Left lobe of liver (tissue), 2 donors: Measurements from ENCODE around the gene NT5DC1. TPM values are rescaled to one million over a fixed set of nuclear protein-coding genes. Genes with fewer than 3 reads are reported as not detected.

Experiments used
- ATAC-seq: fragments of 200-7000 bp; cut with Tn5 transposase; one replicate; pipeline ENCODE4 v1.9.1; 2020; ENCODE audit warnings: mild to moderate bottlenecking, moderate library complexity
- DNase-seq: peaks from one replicate; pipeline ENCODE4 v3.0.0-alpha.2; 2020; ENCODE audit warnings: low spot score
- total RNA-seq: library from RNA; stranded (reverse); gene quantifications from one replicate; pipeline ENCODE4 v1.2.1, GENCODE V29; 2021
- donor health status: DM: no; HTN: no; CAD: no; lungs with moderate emphysema.
- donor health status: DM: no; HTN: yes; CAD: no.

The NT5DC1 gene
- total RNA-seq, 1 donor from 2014 or later = 50.4 TPM

GRCh38 chr6:116180375-116180774 lies 79.7 kb downstream of the NT5DC1 start:
- DNase-seq = no peak
- no peak for ATAC-seq

GRCh38 chr6:116189472-116189871 lies 88.8 kb downstream of the NT5DC1 start:
- DNase-seq (no peak), ATAC-seq (no peak)

GRCh38 chr6:116190550-116190949 lies 89.9 kb downstream of the NT5DC1 start:
- DNase-seq (no peak), ATAC-seq (no peak)

- DNase-seq (no peak), ATAC-seq (no peak)
Measured at GRCh38 chr6:116191881-116192280, 91.2 kb downstream of the NT5DC1 start.

- DNase-seq (no peak), ATAC-seq (peak; percentile 34)
Measured at GRCh38 chr6:116192786-116193185, 92.1 kb downstream of the NT5DC1 start.

GRCh38 chr6:116196841-116197240 lies 96.2 kb downstream of the NT5DC1 start:
- no peak for ATAC-seq
- no peak for DNase-seq

- ATAC-seq = no peak
- no peak for DNase-seq
Measured at GRCh38 chr6:116200619-116201249, 100.1 kb downstream of the NT5DC1 start.

- DNase-seq = no peak
- ATAC-seq = no peak
Measured at GRCh38 chr6:116201538-116201937, 100.9 kb downstream of the NT5DC1 start.

- no peak for ATAC-seq
- DNase-seq = no peak
Measured at GRCh38 chr6:116205281-116205680, 104.6 kb downstream of the NT5DC1 start.

GRCh38 chr6:116206231-116206903 lies 105.7 kb downstream of the NT5DC1 start:
- no peak for ATAC-seq
- no peak for DNase-seq

GRCh38 chr6:116208056-116208785 lies 107.6 kb downstream of the NT5DC1 start:
- ATAC-seq = no peak
- DNase-seq = no peak

GRCh38 chr6:116210316-116210715 lies 109.7 kb downstream of the NT5DC1 start:
- no peak for ATAC-seq
- DNase-seq = no peak

- ATAC-seq = peak; percentile 91
Measured at GRCh38 chr6:116210750-116211425, 110.2 kb downstream of the NT5DC1 start.

GRCh38 chr6:116214681-116215080 lies 114.0 kb downstream of the NT5DC1 start:
- ATAC-seq = no peak

More at GRCh38 chr6:116210750-116211425, 110.2 kb downstream of the NT5DC1 start:
- peak; percentile 76 for DNase-seq

GRCh38 chr6:116215414-116215813 lies 114.8 kb downstream of the NT5DC1 start:
- ATAC-seq (no peak), DNase-seq (no peak)

More at GRCh38 chr6:116214681-116215080, 114.0 kb downstream of the NT5DC1 start:
- no peak for DNase-seq

GRCh38 chr6:116217069-116217468 lies 116.4 kb downstream of the NT5DC1 start:
- no peak for DNase-seq
- peak; percentile 84 for ATAC-seq

GRCh38 chr6:116218172-116218633 lies 117.5 kb downstream of the NT5DC1 start:
- DNase-seq = no peak
- ATAC-seq = peak; percentile 48

- ATAC-seq = no peak
- DNase-seq = no peak
Measured at GRCh38 chr6:116218866-116219265, 118.2 kb downstream of the NT5DC1 start.

- ATAC-seq = no peak
- no peak for DNase-seq
Measured at GRCh38 chr6:116221067-116221466, 120.4 kb downstream of the NT5DC1 start.

- DNase-seq (no peak), ATAC-seq (no peak)
Measured at GRCh38 chr6:116221911-116222310, 121.3 kb downstream of the NT5DC1 start.

GRCh38 chr6:116223355-116223754 lies 122.7 kb downstream of the NT5DC1 start:
- no peak for ATAC-seq
- no peak for DNase-seq
